Measurements from ENCODE around the gene PIGX.

Gene PIGX

GRCh38 chr3:196757876-196758739 lies 45.9 kb downstream of the PIGX start:
- no peak for DNase-seq (ENCODE audit: low read depth)

GRCh38 chr3:196763179-196763578 lies 51.0 kb downstream of the PIGX start:
- no peak for DNase-seq (ENCODE audit: low read depth)

DNA sequence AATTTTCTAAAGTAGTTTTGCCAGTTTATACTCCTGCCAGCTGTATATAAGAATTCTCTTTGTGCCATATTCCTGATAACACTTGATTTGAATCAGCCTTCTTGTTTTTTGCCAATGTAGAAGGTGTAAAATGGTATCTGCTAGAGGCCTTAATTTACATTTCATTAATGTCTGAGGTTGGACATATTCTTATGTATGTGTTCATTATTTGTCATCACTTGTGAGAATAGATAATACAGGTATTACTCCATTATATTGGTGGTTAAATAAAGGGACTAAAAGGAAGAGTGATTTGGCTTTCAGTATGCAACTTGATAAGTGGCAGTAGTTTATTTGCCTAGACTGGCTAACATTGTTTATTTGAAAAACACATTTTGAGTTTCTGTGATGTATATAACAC lies 53.3 kb downstream of the PIGX start:
- no peak for DNase-seq (ENCODE audit: low read depth)

DNA sequence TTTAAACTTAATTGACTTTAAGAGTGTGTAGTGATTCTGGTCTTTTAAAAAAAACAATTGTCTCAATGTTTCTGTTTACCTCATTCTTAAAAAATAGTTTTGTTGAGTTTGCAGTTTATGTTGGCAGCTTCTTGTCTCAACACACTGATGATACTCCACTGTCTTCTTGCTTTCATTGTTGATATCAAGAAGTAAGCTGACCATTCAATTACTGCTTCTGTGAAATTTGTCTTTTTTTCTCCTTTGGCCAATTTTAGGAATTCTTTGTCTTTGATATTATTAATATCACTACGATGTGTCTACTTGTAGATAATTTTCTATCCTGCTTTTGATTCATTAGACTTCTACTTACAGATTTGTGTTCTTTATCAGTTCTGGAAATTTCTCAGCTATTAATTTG lies 58.9 kb downstream of the PIGX start:
- DNase-seq (ENCODE audit: low read depth): no peak

DNA sequence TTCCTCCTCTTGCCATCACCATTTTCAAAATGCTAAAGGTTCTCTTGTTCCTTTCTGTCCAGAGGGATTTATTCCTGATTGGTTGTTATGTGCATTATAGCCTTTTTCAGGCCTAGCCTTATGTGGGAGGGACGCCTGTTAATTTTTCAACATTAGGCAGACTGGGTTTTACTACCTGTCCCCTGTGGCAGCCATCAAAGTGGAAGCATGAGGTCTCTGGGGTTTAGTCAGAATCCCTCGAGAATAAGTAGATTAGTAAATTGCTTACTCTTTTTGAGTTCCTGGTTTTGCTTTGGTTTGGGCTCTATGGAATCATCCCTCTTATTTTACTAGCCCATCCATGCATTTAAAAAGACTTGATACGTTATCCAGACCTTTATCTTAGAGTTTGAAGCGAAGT lies 59.9 kb downstream of the PIGX start:
- DNase-seq (ENCODE audit: low read depth): no peak

DNA sequence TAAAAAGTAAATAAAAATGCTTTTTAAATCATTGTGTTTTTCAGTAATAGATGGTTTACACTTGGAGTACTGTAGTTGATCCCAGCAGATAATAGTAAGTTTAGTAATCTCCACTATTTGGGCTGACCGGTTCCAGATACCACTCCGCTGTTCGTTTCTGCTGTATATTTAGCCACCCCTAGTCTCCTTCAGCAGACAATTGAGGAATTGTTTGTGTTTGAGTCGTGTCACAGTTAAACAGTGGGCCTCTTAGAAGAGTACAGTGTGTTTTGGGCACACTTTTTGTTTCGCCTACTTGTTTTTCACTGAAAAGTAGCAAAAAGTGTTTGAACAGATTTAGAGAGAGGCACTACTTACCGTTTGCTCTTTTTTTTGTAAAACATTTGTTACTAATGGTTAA lies 60.7 kb downstream of the PIGX start:
- DNase-seq (ENCODE audit: low read depth): no peak

GRCh38 chr3:196774191-196774820 lies 62.1 kb downstream of the PIGX start:
- no peak for DNase-seq (ENCODE audit: low read depth)

- DNase-seq (ENCODE audit: low read depth): no peak
These were observed 62.8 kb downstream of the PIGX start for GRCh38 chr3:196774848-196775422.

DNA sequence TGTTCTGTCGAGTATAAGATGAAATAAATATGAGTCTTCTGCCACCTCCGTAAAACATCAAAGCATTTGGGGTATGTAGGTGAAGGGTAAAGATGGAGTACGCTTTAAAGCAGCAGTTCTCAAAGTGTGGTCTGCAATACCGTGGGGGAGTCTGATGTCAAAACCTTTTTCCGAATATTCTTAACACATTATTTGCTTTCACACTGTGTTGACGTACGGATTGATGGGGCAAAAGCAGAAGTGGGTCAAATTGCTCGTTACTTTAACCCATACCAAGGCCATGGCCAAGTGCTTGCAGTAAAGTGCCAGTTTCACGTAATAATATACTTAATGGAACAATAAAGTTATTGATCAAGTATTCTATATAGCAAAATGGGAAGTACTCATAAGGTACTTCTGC lies 63.8 kb downstream of the PIGX start:
- no peak for DNase-seq (ENCODE audit: low read depth)

DNA sequence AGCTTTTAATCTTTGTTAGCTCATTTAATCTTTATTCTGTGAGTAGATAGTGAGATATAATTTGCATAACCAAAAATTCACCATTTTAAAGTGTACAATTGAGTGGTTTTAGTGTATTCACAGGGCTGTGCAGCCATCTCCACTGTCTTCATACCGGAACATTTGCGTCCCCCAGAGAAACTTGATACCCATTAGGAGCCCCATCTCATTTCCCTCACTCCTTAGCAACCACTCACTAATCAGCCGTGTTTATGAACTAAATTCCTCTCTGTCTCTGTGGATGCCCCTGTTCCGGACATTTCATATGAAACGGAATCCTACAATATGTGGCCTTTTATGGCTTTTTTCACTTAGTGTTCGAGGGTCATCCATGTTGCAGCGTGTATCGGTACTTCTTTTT lies 65.7 kb downstream of the PIGX start:
- no peak for DNase-seq (ENCODE audit: low read depth)

DNA sequence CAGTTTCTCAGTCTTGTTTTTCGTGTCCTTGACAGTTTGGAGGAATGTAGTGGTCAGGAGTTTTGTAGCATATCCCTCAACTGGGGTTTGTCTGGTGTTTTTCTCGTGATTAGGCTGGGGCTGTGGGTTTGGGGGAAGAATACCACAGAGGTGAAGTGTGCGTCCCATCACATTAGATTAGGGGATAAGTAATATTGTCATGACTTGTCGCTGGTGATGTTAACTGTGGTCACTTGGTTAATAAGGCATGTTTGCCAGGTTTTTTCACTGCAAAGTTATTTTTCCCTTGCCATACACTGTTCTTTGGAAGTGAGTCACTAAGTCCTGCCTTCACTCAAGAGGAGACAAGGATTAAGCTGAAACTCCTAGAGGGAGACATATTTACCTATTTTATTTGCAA lies 66.6 kb downstream of the PIGX start:
- DNase-seq (ENCODE audit: low read depth): no peak

DNA sequence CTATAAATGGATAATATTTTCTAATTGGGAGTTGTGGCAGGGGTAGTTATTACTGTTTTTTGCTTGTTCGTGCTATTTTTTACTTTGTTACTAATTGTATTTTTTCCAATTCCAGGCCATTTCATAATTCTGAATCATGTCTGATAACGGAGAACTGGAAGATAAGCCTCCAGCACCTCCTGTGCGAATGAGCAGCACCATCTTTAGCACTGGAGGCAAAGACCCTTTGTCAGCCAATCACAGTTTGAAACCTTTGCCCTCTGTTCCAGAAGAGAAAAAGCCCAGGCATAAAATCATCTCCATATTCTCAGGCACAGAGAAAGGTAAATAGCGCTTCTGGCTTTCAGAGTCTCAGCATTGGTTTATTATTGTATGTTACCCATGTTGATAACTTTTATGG lies 70.3 kb downstream of the PIGX start:
- no peak for DNase-seq (ENCODE audit: low read depth)
